ENCODE measurements around the gene NFKBIB. TPM values are rescaled to one million over a fixed set of nuclear protein-coding genes. Genes with fewer than 3 reads are reported as not detected.
A peak's percentile ranks its signal among the peaks of the same experiment; 100 is the strongest.

The NFKBIB gene
- total RNA-seq, 1 experiment from 2014 or later: 39.8 TPM

DNA sequence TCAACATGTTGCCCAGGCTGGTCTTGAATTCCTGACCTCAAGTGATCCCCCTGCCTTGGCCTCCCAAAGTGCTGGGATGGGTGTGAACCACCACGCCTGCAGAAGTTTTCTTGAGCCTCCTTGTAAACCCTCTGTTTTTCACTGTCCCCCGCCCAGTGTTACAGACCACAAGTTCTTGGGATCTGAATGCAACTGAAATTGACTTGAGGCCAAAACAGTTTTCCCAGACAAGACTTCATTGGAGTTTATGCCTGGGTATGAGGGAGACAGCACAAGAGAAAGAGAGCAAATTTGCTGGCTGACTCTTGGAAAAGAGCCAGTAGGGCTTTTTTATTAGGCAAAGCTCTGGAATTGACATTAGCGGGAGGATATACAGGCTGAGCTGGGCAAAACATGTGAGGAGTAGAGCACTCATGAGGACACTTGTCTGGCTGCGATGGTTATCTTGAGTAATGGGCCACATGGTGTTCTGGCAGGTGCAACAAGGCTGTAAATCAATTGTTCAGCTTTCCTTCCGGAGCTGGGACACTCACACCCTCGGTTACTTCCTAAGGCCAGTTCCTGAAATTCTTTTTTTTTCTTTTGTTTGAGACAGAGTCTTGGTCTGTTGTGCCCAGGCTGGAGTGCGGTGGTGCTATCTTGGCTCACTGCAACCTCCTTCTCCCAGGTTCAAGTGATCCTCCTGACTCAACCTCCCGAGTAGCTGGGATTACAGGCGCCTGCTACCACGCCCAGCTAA is 37.3 kb upstream of the NFKBIB start:
- H3K4me1 Mint-ChIP-seq: no peaks in the 10 kb centered on the region
- peaks cover 3% of the 10 kb centered on the region for H3K27me3 Mint-ChIP-seq (ENCODE audit: low read depth)
- ChIA-PET POLR2A (no interaction called here), CTCF (interaction anchor here (0.7 to 1.5 kb wide), 7 partner anchors 11 to 276 kb away, joined by 3 to 7 read pairs (median 4); partner anchors contain the start of genes MRPS12 and SARS2)
- DNase-seq (ENCODE audit: low spot score): no peak
- no peak overlapping the region for H3K27ac Mint-ChIP-seq
- H3K4me3 Mint-ChIP-seq: no peak overlapping the region
- no peak for ATAC-seq
- no peaks in the 10 kb centered on the region for H3K36me3 Mint-ChIP-seq
- H3K9me3 Mint-ChIP-seq: no peaks in the 10 kb centered on the region
- no peak for TF ChIP-seq TCF7 (CRISPR knock-in tag; IDR thresholded peaks at IDR 0.05; ENCODE audit: low read depth)
- no peak for TF ChIP-seq GABPB1 (CRISPR knock-in tag; IDR thresholded peaks at IDR 0.05)
- TF ChIP-seq PRDM15 (CRISPR knock-in tag; IDR thresholded peaks at IDR 0.05): no peak
- TF ChIP-seq TEAD1 (CRISPR knock-in tag; IDR thresholded peaks at IDR 0.05): no peak
- TF ChIP-seq NR3C1 (CRISPR knock-in tag; conservative IDR thresholded peaks at IDR 0.05; ENCODE audit: low read depth): no peak
- TF ChIP-seq ZNF396 (CRISPR knock-in tag; IDR thresholded peaks at IDR 0.05; ENCODE audit: borderline replicate concordance): no peak
- TF ChIP-seq ZSCAN18 (CRISPR knock-in tag; IDR thresholded peaks at IDR 0.05): no peak
- TF ChIP-seq E2F4 (CRISPR knock-in tag; IDR thresholded peaks at IDR 0.05; ENCODE audit: borderline replicate concordance, low read depth): no peak
- TF ChIP-seq, protein P1, sequence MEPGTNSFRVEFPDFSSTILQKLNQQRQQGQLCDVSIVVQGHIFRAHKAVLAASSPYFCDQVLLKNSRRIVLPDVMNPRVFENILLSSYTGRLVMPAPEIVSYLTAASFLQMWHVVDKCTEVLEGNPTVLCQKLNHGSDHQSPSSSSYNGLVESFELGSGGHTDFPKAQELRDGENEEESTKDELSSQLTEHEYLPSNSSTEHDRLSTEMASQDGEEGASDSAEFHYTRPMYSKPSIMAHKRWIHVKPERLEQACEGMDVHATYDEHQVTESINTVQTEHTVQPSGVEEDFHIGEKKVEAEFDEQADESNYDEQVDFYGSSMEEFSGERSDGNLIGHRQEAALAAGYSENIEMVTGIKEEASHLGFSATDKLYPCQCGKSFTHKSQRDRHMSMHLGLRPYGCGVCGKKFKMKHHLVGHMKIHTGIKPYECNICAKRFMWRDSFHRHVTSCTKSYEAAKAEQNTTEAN (CRISPR knock-in tag; IDR thresholded peaks at IDR 0.05): no peak
- no peak for TF ChIP-seq RORB (CRISPR knock-in tag; IDR thresholded peaks at IDR 0.05)
- no peak for TF ChIP-seq KAT7 (CRISPR knock-in tag; IDR thresholded peaks at IDR 0.05; ENCODE audit: borderline replicate concordance)
- TF ChIP-seq IRF2 (CRISPR knock-in tag; IDR thresholded peaks at IDR 0.05; ENCODE audit: borderline replicate concordance, low read depth): no peak
- no peak for TF ChIP-seq ZBTB21 (CRISPR knock-in tag; IDR thresholded peaks at IDR 0.05; ENCODE audit: borderline replicate concordance)

- Mint-ChIP-seq H3K4me3 (no peak overlapping the region), H3K36me3 (no peaks in the 10 kb centered on the region), H3K4me1 (peaks cover 7% of the 10 kb centered on the region), H3K27me3 (ENCODE audit: low read depth) (peaks cover 21% of the 10 kb centered on the region), H3K27ac (no peak overlapping the region), H3K9me3 (no peaks in the 10 kb centered on the region)
- POLR2A ChIA-PET: no interaction called here
- ATAC-seq (no peak), DNase-seq (ENCODE audit: low spot score) (no peak)
- TF ChIP-seq HMGA2 (CRISPR knock-in tag; IDR thresholded peaks at IDR 0.05) (peak; percentile 96; the same call in 1 of the 2 replicates), NFYB (CRISPR knock-in tag; conservative IDR thresholded peaks at IDR 0.05; ENCODE audit: low read depth) (no peak)
- TF ChIP-seq, protein P2, sequence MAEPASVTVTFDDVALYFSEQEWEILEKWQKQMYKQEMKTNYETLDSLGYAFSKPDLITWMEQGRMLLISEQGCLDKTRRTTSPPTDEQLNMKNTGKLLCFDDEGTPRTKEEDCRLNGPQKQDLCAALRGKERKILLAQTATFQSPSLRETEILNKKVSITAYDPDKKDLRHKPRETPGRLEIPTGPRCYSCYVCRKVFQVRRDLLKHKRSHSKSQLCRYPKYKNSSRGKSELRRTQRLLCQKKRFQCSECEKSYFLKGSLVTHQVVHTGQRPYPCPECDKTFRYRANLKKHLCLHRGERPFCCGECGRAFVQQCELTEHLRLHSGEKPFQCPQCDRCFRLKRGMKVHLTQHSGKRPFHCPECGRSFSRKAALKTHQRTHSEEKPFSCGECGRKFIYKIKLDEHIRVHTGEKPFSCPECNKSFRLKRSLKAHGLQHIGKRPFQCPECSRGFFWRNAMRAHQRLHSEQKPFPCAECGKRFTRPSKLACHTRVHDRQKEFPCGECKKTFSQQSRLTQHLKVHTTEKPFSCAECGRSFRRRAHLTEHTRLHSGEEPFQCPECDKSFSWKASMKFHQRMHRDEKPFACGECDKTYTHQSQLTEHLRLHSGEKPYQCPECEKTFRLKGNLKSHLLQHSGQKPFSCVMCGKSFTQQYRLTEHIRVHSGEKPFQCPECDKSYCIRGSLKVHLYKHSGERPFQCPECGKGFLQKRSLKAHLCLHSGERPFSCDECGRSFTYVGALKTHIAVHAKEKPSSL (CRISPR knock-in tag; conservative IDR thresholded peaks at IDR 0.05): no peak
- CTCF ChIA-PET: interaction anchor here (0.6 to 2.0 kb wide), 3 partner anchors 63 to 1562 kb away, joined by 3 to 7 read pairs (median 5); partner anchors contain the start of genes MRPS12 and SARS2
These were observed 32.5 kb upstream of the NFKBIB start for GRCh38 chr19:38867171-38867780.

Data from WTC11 (cell line).